ENCODE measurements around the gene TMEM248. TPM values are rescaled to one million over a fixed set of nuclear protein-coding genes. Genes with fewer than 3 reads are reported as not detected.
A peak's percentile ranks its signal among the peaks of the same experiment; 100 is the strongest.

Gene TMEM248
- total RNA-seq, 1 experiment from 2014 or later = 59.3 TPM

- POLR2A ChIA-PET = no interaction called here
- DNase-seq (ENCODE audit: low read depth, low spot score) (no peak), ATAC-seq (peak; percentile 64)
- H3K9me2 ChIP-seq (ENCODE audit: insufficient read depth) = no peaks in the 10 kb centered on the region
- no peaks in the 10 kb centered on the region for H3K4me1 ChIP-seq (ENCODE audit: control insufficient read depth in 1 of 2, insufficient read depth in 2 of 2, low read length in 2 of 2)
- no peak overlapping the region for H2AFZ ChIP-seq (ENCODE audit: low read depth, low read length, poor library complexity, severe bottlenecking)
- no peaks in the 10 kb centered on the region for H3K27me3 ChIP-seq (ENCODE audit: insufficient read depth, low read length)
- H3K9me3 ChIP-seq (ENCODE audit: control insufficient read depth in 1 of 2, insufficient read depth in 1 of 2, low read depth in 1 of 2, low read length in 2 of 2) = no peaks in the 10 kb centered on the region
- H3K4me2 ChIP-seq (ENCODE audit: low read length) = no peak overlapping the region
- CTCF ChIA-PET = no interaction called here
- no peaks in the 10 kb centered on the region for H4K20me1 ChIP-seq (ENCODE audit: insufficient read depth)
- H3K36me3 ChIP-seq (ENCODE audit: control insufficient read depth in 1 of 2, insufficient read depth in 2 of 2, low read length in 2 of 2) = no peaks in the 10 kb centered on the region
- no TSS peak for BruUV-seq (replicated peaks)
- RAD21 ChIA-PET (ENCODE audit: low non-redundant PET in 1 of 2, low total read pairs in 2 of 2, uncharacterized antibody in 2 of 2, unreplicated experiment in 2 of 2) = no interaction called here
- H3K4me3 ChIP-seq (replicated peaks in 1 of 2; ENCODE audit: low read depth in 1 of 2, low read length in 2 of 2) = no peak overlapping the region
- H3K27ac ChIP-seq (ENCODE audit: low read depth, low read length) = no peak overlapping the region
- no peaks in the 10 kb centered on the region for H3K79me2 ChIP-seq (ENCODE audit: insufficient read depth, low read length)
- intact Hi-C loops (cut with micrococcal nuclease) = no loop called here
- no peak overlapping the region for H3K9ac ChIP-seq (ENCODE audit: low read length)
- TF ChIP-seq SRF (IDR thresholded peaks at IDR 0.05; ENCODE audit: low read depth) (no peak), EZH2phosphoT487 (IDR thresholded peaks at IDR 0.05; ENCODE audit: borderline replicate concordance) (no peak), JUND (IDR thresholded peaks at IDR 0.05) (no peak), CTCF (IDR thresholded peaks at IDR 0.05 in 2 of 3, conservative IDR thresholded peaks at IDR 0.05 in 1 of 3; ENCODE audit: borderline replicate concordance in 1 of 3, insufficient read depth in 1 of 3, low read depth in 2 of 3, low read length in 2 of 3) (no peak), ATF3 (IDR thresholded peaks at IDR 0.05) (no peak), MAX (IDR thresholded peaks at IDR 0.05) (no peak), EZH2 (IDR thresholded peaks at IDR 0.05) (no peak), REST (IDR thresholded peaks at IDR 0.05; ENCODE audit: low read depth) (no peak), ZFX (IDR thresholded peaks at IDR 0.05) (no peak), RAD21 (IDR thresholded peaks at IDR 0.05; ENCODE audit: low read depth) (no peak), POLR2AphosphoS5 (IDR thresholded peaks at IDR 0.05; ENCODE audit: low read depth, low read length) (no peak)
These were observed 49.3 kb downstream of the TMEM248 start for GRCh38 chr7:66970310-66970709.
